ENCODE results near the gene MINDY3.
A peak's percentile ranks its signal among the peaks of the same experiment; 100 is the strongest.

The MINDY3 gene

GRCh38 chr10:15805395-15806058 is 54.8 kb downstream of the MINDY3 start:
- DNase-seq (ENCODE audit: low spot score), result no peak

GRCh38 chr10:15804109-15804508 is 56.2 kb downstream of the MINDY3 start:
- DNase-seq (ENCODE audit: low spot score), result no peak

- DNase-seq (ENCODE audit: low spot score), result no peak
Measured at GRCh38 chr10:15802375-15802949, 57.8 kb downstream of the MINDY3 start.

- DNase-seq (ENCODE audit: low spot score), result no peak
Measured at GRCh38 chr10:15801641-15802040, 58.7 kb downstream of the MINDY3 start.

GRCh38 chr10:15801147-15801546 is 59.2 kb downstream of the MINDY3 start:
- DNase-seq (ENCODE audit: low spot score), result no peak

GRCh38 chr10:15797346-15797745 is 63.0 kb downstream of the MINDY3 start:
- no peak for DNase-seq (ENCODE audit: low spot score)

GRCh38 chr10:15796762-15797161 is 63.5 kb downstream of the MINDY3 start:
- no peak for DNase-seq (ENCODE audit: low spot score)

- DNase-seq (ENCODE audit: low spot score), result no peak
Measured at GRCh38 chr10:15796098-15796759, 64.1 kb downstream of the MINDY3 start.

GRCh38 chr10:15795036-15795792 is 65.1 kb downstream of the MINDY3 start:
- no peak for DNase-seq (ENCODE audit: low spot score)

- DNase-seq (ENCODE audit: low spot score), result no peak
Measured at GRCh38 chr10:15794569-15794968, 65.7 kb downstream of the MINDY3 start.

- no peak for DNase-seq (ENCODE audit: low spot score)
Measured at GRCh38 chr10:15793664-15794063, 66.6 kb downstream of the MINDY3 start.

GRCh38 chr10:15792777-15793176 is 67.5 kb downstream of the MINDY3 start:
- DNase-seq (ENCODE audit: low spot score), result no peak

- no peak for DNase-seq (ENCODE audit: low spot score)
Measured at GRCh38 chr10:15791816-15792524, 68.3 kb downstream of the MINDY3 start.

GRCh38 chr10:15789793-15790525 is 70.3 kb downstream of the MINDY3 start:
- DNase-seq (ENCODE audit: low spot score), result peak; percentile 9

- DNase-seq (ENCODE audit: low spot score), result no peak
Measured at GRCh38 chr10:15787426-15787825, 72.9 kb downstream of the MINDY3 start.

- DNase-seq (ENCODE audit: low spot score), result no peak
Measured at GRCh38 chr10:15784662-15785300, 75.5 kb downstream of the MINDY3 start.

- DNase-seq (ENCODE audit: low spot score), result no peak
Measured at GRCh38 chr10:15783941-15784636, 76.2 kb downstream of the MINDY3 start.

GRCh38 chr10:15782851-15783250 is 77.5 kb downstream of the MINDY3 start:
- no peak for DNase-seq (ENCODE audit: low spot score)

GRCh38 chr10:15781381-15781960 is 78.8 kb downstream of the MINDY3 start:
- DNase-seq (ENCODE audit: low spot score), result peak; percentile 35

All from kidney tubule cell (primary cell).